ENCODE results near the gene AGAP1. TPM values are rescaled to one million over a fixed set of nuclear protein-coding genes. Genes with fewer than 3 reads are reported as not detected.

The AGAP1 gene
- total RNA-seq, 1 donor from 2014 or later, result 54.7 TPM

DNA sequence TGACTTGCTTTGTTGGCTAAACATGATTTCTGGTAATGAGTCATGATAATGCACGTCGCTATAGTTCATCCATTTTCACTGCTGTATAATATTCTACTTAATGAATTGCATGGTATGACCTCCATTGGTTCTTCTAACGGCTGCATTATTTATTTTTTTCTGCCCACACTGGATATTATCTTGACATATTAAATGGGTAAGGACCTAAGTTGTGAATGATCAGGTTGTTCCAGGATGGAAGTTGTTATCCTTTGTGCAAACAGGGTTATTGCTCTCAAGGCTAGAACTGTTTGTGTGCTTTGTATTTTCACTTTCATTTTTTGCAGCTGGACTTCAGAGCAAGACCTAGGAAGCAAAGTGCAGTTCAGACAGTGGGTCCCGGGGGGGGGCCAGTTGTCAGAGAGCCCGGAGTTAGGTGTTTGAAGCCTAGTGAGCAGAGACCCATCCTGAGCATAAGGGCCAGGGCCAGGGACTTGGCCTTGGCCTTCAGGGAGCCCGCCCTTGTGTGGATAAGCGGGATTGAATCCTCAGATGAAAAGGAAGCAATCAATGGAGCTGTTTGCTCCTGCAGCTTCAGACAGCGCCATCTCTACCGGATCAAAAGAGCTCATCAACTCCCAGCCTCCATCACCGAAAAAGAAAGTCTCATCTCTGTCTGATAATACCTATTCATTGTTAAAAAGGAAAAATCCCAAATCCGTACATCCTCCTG lies 48.2 kb downstream of the AGAP1 start:
- no peak overlapping the region for H3K27ac Mint-ChIP-seq (ENCODE audit: unreplicated experiment)
- no peaks in the 10 kb centered on the region for H3K27me3 Mint-ChIP-seq (ENCODE audit: low read depth)
- no peaks in the 10 kb centered on the region for H3K36me3 Mint-ChIP-seq (ENCODE audit: low read depth)
- no peaks in the 10 kb centered on the region for H3K9me3 Mint-ChIP-seq
- H3K4me3 Mint-ChIP-seq, result no peak overlapping the region
- DNase-seq (ENCODE audit: low read depth, low spot score), result no peak
- TF ChIP-seq, protein P1, sequence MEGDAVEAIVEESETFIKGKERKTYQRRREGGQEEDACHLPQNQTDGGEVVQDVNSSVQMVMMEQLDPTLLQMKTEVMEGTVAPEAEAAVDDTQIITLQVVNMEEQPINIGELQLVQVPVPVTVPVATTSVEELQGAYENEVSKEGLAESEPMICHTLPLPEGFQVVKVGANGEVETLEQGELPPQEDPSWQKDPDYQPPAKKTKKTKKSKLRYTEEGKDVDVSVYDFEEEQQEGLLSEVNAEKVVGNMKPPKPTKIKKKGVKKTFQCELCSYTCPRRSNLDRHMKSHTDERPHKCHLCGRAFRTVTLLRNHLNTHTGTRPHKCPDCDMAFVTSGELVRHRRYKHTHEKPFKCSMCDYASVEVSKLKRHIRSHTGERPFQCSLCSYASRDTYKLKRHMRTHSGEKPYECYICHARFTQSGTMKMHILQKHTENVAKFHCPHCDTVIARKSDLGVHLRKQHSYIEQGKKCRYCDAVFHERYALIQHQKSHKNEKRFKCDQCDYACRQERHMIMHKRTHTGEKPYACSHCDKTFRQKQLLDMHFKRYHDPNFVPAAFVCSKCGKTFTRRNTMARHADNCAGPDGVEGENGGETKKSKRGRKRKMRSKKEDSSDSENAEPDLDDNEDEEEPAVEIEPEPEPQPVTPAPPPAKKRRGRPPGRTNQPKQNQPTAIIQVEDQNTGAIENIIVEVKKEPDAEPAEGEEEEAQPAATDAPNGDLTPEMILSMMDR (conservative IDR thresholded peaks at IDR 0.05), result no peak
- H3K4me1 Mint-ChIP-seq, result peaks cover 42% of the 10 kb centered on the region

DNA sequence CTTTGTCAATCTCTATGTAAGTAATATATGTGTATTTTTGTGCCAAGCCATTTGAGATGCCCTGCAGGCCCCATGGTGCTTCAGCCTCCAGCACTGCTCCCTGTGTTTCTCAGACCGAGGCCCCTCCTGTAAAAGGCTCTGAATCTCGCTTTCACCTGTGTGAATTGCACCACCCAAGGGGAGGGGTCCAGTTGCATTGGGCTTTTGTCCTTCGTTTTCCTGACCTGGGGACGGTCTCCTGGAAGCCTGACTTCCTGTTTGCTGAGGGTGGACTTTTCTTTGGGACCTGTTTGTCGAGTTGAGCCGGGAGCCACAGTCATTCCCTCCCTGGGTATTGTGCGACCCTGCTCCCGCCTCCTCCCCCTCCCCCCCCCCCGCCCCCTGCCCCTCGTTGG lies 48.9 kb downstream of the AGAP1 start:
- TF ChIP-seq, protein P1 (conservative IDR thresholded peaks at IDR 0.05), result no peak
- H3K9me3 Mint-ChIP-seq, result no peaks in the 10 kb centered on the region
- peaks cover 37% of the 10 kb centered on the region for H3K4me1 Mint-ChIP-seq
- no peaks in the 10 kb centered on the region for H3K27me3 Mint-ChIP-seq (ENCODE audit: low read depth)
- no peak overlapping the region for H3K27ac Mint-ChIP-seq (ENCODE audit: unreplicated experiment)
- H3K4me3 Mint-ChIP-seq, result no peak overlapping the region
- no peaks in the 10 kb centered on the region for H3K36me3 Mint-ChIP-seq (ENCODE audit: low read depth)
- no peak for DNase-seq (ENCODE audit: low read depth, low spot score)

DNA sequence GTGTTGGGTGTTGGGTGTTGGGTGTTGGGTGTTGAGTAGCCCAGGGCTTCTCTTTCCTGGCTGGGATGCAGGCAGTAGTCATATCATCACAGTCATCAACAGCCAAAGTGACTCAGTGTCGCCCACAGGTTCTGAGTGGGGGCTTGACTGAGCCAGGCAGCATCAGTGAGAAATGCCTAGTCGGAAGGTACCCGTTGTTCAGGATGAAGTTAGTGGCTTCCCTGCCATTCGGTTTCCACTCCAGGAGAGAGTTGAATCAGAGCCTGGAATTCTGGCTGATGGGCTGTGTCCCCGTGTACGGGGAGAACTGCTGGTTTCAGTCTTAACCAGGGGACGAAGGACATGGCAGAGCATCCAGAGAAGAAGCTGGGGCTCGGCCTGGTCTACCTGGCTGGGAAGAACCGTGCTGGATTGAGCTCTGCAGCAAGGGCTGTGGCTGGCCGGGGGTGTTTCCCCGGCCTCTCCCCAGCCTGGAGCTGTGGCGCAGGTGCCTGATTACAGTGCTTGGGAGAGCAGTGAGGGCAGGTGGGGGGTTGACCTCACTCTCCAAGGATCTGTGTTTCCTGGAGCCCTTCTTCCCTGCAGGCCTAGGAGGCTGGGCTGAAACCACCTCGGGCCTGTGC lies 49.4 kb downstream of the AGAP1 start:
- DNase-seq (ENCODE audit: low read depth, low spot score), result no peak
- Mint-ChIP-seq H3K4me1 (peaks cover 33% of the 10 kb centered on the region), H3K9me3 (no peaks in the 10 kb centered on the region), H3K27me3 (ENCODE audit: low read depth) (no peaks in the 10 kb centered on the region), H3K36me3 (ENCODE audit: low read depth) (no peaks in the 10 kb centered on the region), H3K27ac (ENCODE audit: unreplicated experiment) (no peak overlapping the region), H3K4me3 (no peak overlapping the region)
- TF ChIP-seq, protein P1 (conservative IDR thresholded peaks at IDR 0.05), result no peak

DNA sequence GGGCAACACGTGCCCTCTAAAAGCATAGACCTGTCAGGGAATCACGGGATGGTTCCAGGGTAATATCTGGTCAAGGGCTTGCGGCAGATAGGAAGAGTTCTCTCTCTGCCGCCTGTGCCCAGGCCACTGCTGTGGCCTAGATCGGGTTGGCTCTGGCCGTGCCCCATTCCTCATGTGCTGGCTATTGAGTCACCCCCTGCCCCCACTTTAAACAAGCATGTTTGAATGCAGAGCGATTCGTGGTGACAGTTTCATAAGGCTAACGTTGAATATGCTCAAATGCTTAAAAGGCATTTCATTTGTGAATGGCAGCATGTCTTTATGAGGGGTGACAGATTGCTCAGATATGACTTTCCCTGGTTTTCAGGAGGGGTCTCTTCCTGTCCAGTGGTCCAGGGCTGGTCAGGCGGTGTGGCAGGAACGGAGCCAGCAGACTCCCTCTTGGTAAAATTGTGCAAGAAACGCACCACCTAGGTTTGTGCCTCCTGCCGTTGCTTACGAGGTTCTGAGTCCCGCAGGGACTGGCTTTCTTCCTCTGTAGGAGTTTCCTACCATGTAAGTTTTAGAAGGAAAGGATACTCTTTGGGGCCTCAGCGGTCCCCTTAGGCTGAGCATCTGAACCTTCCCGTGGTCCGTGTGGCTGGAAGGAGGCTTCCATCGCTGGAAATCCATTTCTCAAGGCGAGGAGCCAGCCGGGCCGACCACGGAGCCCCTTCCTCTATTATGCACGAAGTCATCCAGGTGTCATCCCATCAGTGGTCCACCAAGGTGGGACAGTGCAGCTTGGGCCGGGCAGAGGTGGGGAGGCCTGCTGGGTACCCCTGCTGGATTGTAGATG lies 50.2 kb downstream of the AGAP1 start:
- no peaks in the 10 kb centered on the region for H3K36me3 Mint-ChIP-seq (ENCODE audit: low read depth)
- no peak for DNase-seq (ENCODE audit: low read depth, low spot score)
- peaks cover 33% of the 10 kb centered on the region for H3K4me1 Mint-ChIP-seq
- H3K27ac Mint-ChIP-seq (ENCODE audit: unreplicated experiment), result no peak overlapping the region
- no peaks in the 10 kb centered on the region for H3K27me3 Mint-ChIP-seq (ENCODE audit: low read depth)
- TF ChIP-seq, protein P1 (conservative IDR thresholded peaks at IDR 0.05), result no peak
- no peaks in the 10 kb centered on the region for H3K9me3 Mint-ChIP-seq
- no peak overlapping the region for H3K4me3 Mint-ChIP-seq

DNA sequence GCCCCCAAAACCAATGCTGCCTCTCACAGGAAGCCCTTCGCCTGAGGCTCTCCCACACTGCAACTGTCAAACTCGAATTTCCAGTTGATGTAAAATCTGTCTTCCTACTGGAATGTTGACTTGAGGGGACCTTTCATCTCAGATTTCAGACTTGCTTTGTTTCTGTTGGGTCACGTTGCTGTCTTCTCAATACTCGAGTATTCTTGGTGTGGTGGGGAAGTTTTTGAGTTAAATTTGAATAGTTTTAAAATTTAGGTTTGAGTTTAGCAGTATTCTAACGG lies 50.8 kb downstream of the AGAP1 start:
- H3K9me3 Mint-ChIP-seq, result no peaks in the 10 kb centered on the region
- no peak for DNase-seq (ENCODE audit: low read depth, low spot score)
- H3K4me3 Mint-ChIP-seq, result no peak overlapping the region
- TF ChIP-seq, protein P1 (conservative IDR thresholded peaks at IDR 0.05), result no peak
- H3K4me1 Mint-ChIP-seq, result peaks cover 33% of the 10 kb centered on the region
- no peaks in the 10 kb centered on the region for H3K36me3 Mint-ChIP-seq (ENCODE audit: low read depth)
- no peaks in the 10 kb centered on the region for H3K27me3 Mint-ChIP-seq (ENCODE audit: low read depth)
- no peak overlapping the region for H3K27ac Mint-ChIP-seq (ENCODE audit: unreplicated experiment)

Data from neural crest cell (in vitro differentiated cells).